Keratinocyte (primary cell): ENCODE results near the gene ZFP30. TPM values are rescaled to one million over a fixed set of nuclear protein-coding genes. Genes with fewer than 3 reads are reported as not detected.

Experiments used
- DNase-seq: peaks from one replicate; pipeline ENCODE4 v3.0.0-alpha.2; 2011; ENCODE audit warnings: low read depth, missing footprints, low spot score
- FAIRE-seq: peaks from 2 replicates; lab custom pipeline; 2011; peaks lifted over from hg19 to GRCh38; lab: Jason Lieb, UNC
- H2AFZ ChIP-seq: 2 replicates; pipeline ENCODE4 v1.6.0; 2012; ENCODE audit warnings: low read length, control low read depth, inconsistent platforms; ENCODE audit not compliant: control insufficient read depth
- H3K27ac ChIP-seq: 2 replicates; pipeline ENCODE4 v1.5.1; 2011; ENCODE audit warnings: low read length; ENCODE audit not compliant: control insufficient read depth, insufficient read depth
- H3K27me3 ChIP-seq: 3 replicates; pipeline ENCODE4 v1.6.0; 2011; ENCODE audit warnings: low read length; ENCODE audit not compliant: control insufficient read depth, insufficient read depth; ENCODE audit errors: extremely low read depth
- H3K36me3 ChIP-seq, 2 experiments: 2 replicates in 1 of 2; 3 replicates in 1 of 2; pipeline ENCODE4 v1.5.1; 2011; ENCODE audit warnings: low read length in 2 of 2, mild to moderate bottlenecking in 1 of 2; ENCODE audit not compliant: control insufficient read depth in 2 of 2, insufficient read depth in 2 of 2; ENCODE audit errors: extremely low read depth in 1 of 2
- H3K4me1 ChIP-seq: 3 replicates; pipeline ENCODE4 v1.5.1; 2011; ENCODE audit warnings: low read length; ENCODE audit not compliant: control insufficient read depth, insufficient read depth; ENCODE audit errors: extremely low read depth
- H3K4me2 ChIP-seq: 3 replicates; pipeline ENCODE4 v1.6.0; 2011; ENCODE audit warnings: low read depth, low read length; ENCODE audit not compliant: control insufficient read depth, insufficient read depth; ENCODE audit errors: extremely low read depth
- H3K4me3 ChIP-seq, 3 experiments: fragments of 200-600 bp in 1 of 3; sonication (generic) in 1 of 3; 2 replicates in 2 of 3; 3 replicates in 1 of 3; pipeline ENCODE4 v1.5.1; 2011 to 2016; ENCODE audit warnings: low read length in 3 of 3, mild to moderate bottlenecking in 3 of 3, control low read depth in 2 of 3, inconsistent platforms in 1 of 3, low read depth in 1 of 3, mixed read lengths in 1 of 3, mixed run types in 1 of 3, moderate library complexity in 1 of 3; ENCODE audit not compliant: control insufficient read depth in 2 of 3, insufficient read depth in 2 of 3; ENCODE audit errors: extremely low read depth in 1 of 3
- H3K79me2 ChIP-seq: 2 replicates; pipeline ENCODE4 v1.6.0; 2012; ENCODE audit warnings: low read length; ENCODE audit not compliant: control insufficient read depth, insufficient read depth
- H3K9ac ChIP-seq: 3 replicates; pipeline ENCODE4 v1.6.0; 2011; ENCODE audit warnings: low read length; ENCODE audit not compliant: control insufficient read depth, insufficient read depth; ENCODE audit errors: extremely low read depth
- H3K9me1 ChIP-seq: 3 replicates; pipeline ENCODE4 v1.6.0; 2011; ENCODE audit warnings: low read length; ENCODE audit not compliant: control insufficient read depth, insufficient read depth; ENCODE audit errors: extremely low read depth
- H3K9me3 ChIP-seq: 2 replicates; pipeline ENCODE4 v1.5.1; 2012; ENCODE audit warnings: low read depth, low read length; ENCODE audit not compliant: control insufficient read depth
- H4K20me1 ChIP-seq: 3 replicates; pipeline ENCODE4 v1.6.0; 2011; ENCODE audit warnings: low read length; ENCODE audit not compliant: control insufficient read depth, insufficient read depth; ENCODE audit errors: extremely low read depth
- CTCF ChIP-seq, 3 experiments: IDR thresholded peaks in 1 of 3; conservative IDR thresholded peaks in 1 of 3; optimal IDR thresholded peaks in 1 of 3; 2 replicates in 2 of 3; 3 replicates in 1 of 3; pipeline versions ENCODE3 to v1.5.1; 2011; ENCODE audit warnings: low read length in 3 of 3, mild to moderate bottlenecking in 3 of 3, moderate library complexity in 2 of 3, control low read depth in 1 of 3, inconsistent platforms in 1 of 3; ENCODE audit not compliant: insufficient read depth in 2 of 3; ENCODE audit errors: extremely low read depth in 1 of 3
- EZH2 ChIP-seq: IDR thresholded peaks from one replicate; pipeline ENCODE4 v1.6.1; 2012; ENCODE audit warnings: inconsistent platforms, mild to moderate bottlenecking, low read length, moderate library complexity
- dilution Hi-C: fragments of 300-500 bp; cut with MboI; formaldehyde crosslinking; loops from one replicate; pipeline ENCODE4 v1.7.0; 2020; ENCODE audit warnings: low sequenced_read_pairs; ENCODE audit not compliant: extremely low pct_ligation_motif_present
- polyA plus RNA-seq, 5 experiments: library from polyadenylated mRNA; depleted of rRNA in 3 of 5; stranded (reverse) in 3 of 5; stranded (forward) in 1 of 5; unstranded in 1 of 5; fragments of >200 nt; gene quantifications; 1 replicate in 1 of 5; 2 replicates in 3 of 5; 3 replicates in 1 of 5; pipeline versions ENCODE4 v1.2.1 to v1.2.3, GENCODE V29; 2011 to 2012; ENCODE audit warnings: missing spikeins in 2 of 5, low read depth in 1 of 5, low replicate concordance in 1 of 5

The ZFP30 gene
- polyA plus RNA-seq, 1 donor (not counting 4 experiments of a cell fraction or from before 2014, with no cell fraction given), result 4.2 TPM

DNA sequence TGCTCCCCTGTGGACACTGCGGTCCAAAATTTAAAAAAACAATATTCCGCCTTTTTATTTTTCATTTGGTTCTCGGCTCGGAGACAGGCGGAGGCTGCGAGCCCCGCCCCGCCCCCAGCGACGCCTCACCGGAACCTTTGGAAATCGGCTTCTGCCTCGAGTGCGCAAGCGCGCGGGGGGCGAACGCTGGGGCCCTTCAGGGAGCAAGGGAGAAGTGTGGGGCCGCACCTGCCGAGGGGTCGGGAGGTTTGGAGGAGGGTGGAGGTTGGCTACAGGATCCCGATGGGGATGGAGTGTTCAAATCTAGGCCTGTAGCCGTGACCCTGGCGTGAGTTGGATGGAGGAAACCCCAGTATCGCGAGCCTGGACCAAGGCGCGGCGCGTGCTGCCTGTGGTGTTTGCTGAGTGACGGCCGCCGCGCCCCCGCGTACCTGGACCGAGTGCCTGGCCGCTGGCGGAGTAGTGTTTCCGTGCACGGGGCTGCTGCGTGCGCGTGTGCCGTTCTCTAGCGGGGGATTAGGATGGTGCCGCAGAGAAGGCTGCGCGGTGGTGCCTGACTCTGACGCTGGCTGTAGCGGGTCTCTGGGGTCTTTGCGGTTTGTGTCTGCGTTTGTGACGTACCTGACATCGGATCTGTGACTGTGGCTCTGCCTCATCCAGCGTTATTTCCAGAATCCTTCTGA is 565 bp upstream of the ZFP30 start:
- Histone ChIP-seq H3K4me2 (peak overlapping the region; percentile 95), H4K20me1 (no peaks in the 10 kb centered on the region), H3K9me1 (no peaks in the 10 kb centered on the region), H3K9me3 (no peaks in the 10 kb centered on the region), H3K36me3 (no peaks in the 10 kb centered on the region), H3K79me2 (peaks cover 23% of the 10 kb centered on the region), H3K4me3 (peak overlapping the region; percentile 75 to 93 (median 89)), H3K27ac (peak overlapping the region; percentile 76), H3K9ac (peak overlapping the region; percentile 83), H2AFZ (peak overlapping the region; percentile 98), H3K27me3 (no peaks in the 10 kb centered on the region), H3K4me1 (peaks cover 9% of the 10 kb centered on the region)
- peak in 1 of 3 experiments; percentile 4 for TF ChIP-seq CTCF (optimal IDR thresholded peaks at IDR 0.05 in 1 of 3, IDR thresholded peaks at IDR 0.05 in 1 of 3, conservative IDR thresholded peaks at IDR 0.05 in 1 of 3; ENCODE audit: extremely low read depth in 1 of 3, insufficient read depth in 2 of 3, low read length in 3 of 3)
- no peak for TF ChIP-seq EZH2
- DNase-seq (no peak), FAIRE-seq (no peak)
- dilution Hi-C loops, result no loop called here

- FAIRE-seq, result no peak
- peaks cover 23% of the 10 kb centered on the region for H3K79me2 ChIP-seq
- peaks cover 9% of the 10 kb centered on the region for H3K4me1 ChIP-seq
- dilution Hi-C loops, result no loop called here
- H3K9me3 ChIP-seq, result no peaks in the 10 kb centered on the region
- no peaks in the 10 kb centered on the region for H3K27me3 ChIP-seq
- H3K9me1 ChIP-seq, result no peaks in the 10 kb centered on the region
- no peaks in the 10 kb centered on the region for H4K20me1 ChIP-seq
- DNase-seq, result no peak
- H3K4me2 ChIP-seq, result peak overlapping the region; percentile 95
- peak overlapping the region; percentile 75 to 93 (median 89) for H3K4me3 ChIP-seq
- H3K27ac ChIP-seq, result peak overlapping the region; percentile 76
- peak overlapping the region; percentile 98 for H2AFZ ChIP-seq
- H3K9ac ChIP-seq, result peak overlapping the region; percentile 83
- TF ChIP-seq CTCF (optimal IDR thresholded peaks at IDR 0.05 in 1 of 3, IDR thresholded peaks at IDR 0.05 in 1 of 3, conservative IDR thresholded peaks at IDR 0.05 in 1 of 3; ENCODE audit: extremely low read depth in 1 of 3, insufficient read depth in 2 of 3, low read length in 3 of 3), result no peak
- no peak for TF ChIP-seq EZH2
- no peaks in the 10 kb centered on the region for H3K36me3 ChIP-seq
These were observed 500 bp downstream of the ZFP30 start for GRCh38 chr19:37654629-37655300.
